Kasumi-1 (cell line): ENCODE measurements around the gene LMAN2L.

Source experiments
- DNase-seq, 2 experiments: peaks; one replicate each; lab custom pipeline; 2025; lab: John Stamatoyannopoulos, UW

Gene LMAN2L

GRCh38 chr2:96739633-96740428 is at the start of gene LMAN2L:
Gene LMAN2L (minus strand): TSS chr2:96740064. CDS start chr2:96740040, 24 bp downstream.
- peak; percentile 95 to 97 for DNase-seq

GRCh38 chr2:96789245-96789617 is 49.4 kb upstream of the LMAN2L start:
- DNase-seq, result no peak

GRCh38 chr2:96788442-96789244 is 48.8 kb upstream of the LMAN2L start:
- DNase-seq, result no peak

GRCh38 chr2:96787411-96787810 is 47.5 kb upstream of the LMAN2L start:
- DNase-seq, result no peak

GRCh38 chr2:96783388-96783787 is 43.5 kb upstream of the LMAN2L start:
- DNase-seq, result no peak

GRCh38 chr2:96775160-96775559 is 35.3 kb upstream of the LMAN2L start:
- DNase-seq, result no peak

- DNase-seq, result peak in 1 of 2 experiments; percentile 3
Measured at GRCh38 chr2:96773922-96774321, 34.1 kb upstream of the LMAN2L start.

- DNase-seq, result no peak
Measured at GRCh38 chr2:96772903-96773671, 33.2 kb upstream of the LMAN2L start.

GRCh38 chr2:96771796-96772618 is 32.1 kb upstream of the LMAN2L start:
- DNase-seq, result no peak

- no peak for DNase-seq
Measured at GRCh38 chr2:96770442-96771202, 30.8 kb upstream of the LMAN2L start.

- DNase-seq, result no peak
Measured at GRCh38 chr2:96769814-96770213, 29.9 kb upstream of the LMAN2L start.

GRCh38 chr2:96768083-96768561 is 28.3 kb upstream of the LMAN2L start:
- DNase-seq, result no peak

- no peak for DNase-seq
Measured at GRCh38 chr2:96767135-96767871, 27.4 kb upstream of the LMAN2L start.

GRCh38 chr2:96764253-96764637 is 24.4 kb upstream of the LMAN2L start:
- DNase-seq, result peak; percentile 88 to 92

- DNase-seq, result peak; percentile 32 to 64
Measured at GRCh38 chr2:96763511-96764252, 23.8 kb upstream of the LMAN2L start.

- no peak for DNase-seq
Measured at GRCh38 chr2:96762529-96763311, 22.9 kb upstream of the LMAN2L start.

- peak; percentile 51 to 53 for DNase-seq
Measured at GRCh38 chr2:96760986-96761832, 21.3 kb upstream of the LMAN2L start.
